GM18499 (cell line): ENCODE measurements around the gene GPSM1.
"Not testable (repeated sequence)": the region's sequence is repeated elsewhere in the genome, so short reads cannot be mapped to it uniquely, and the experiment has no call there.

Experiments used
- ATAC-seq: cut with Tn5 transposase; IDR thresholded peaks from one replicate; pipeline ENCODE4 v1.9.1; 2021; ENCODE audit warnings: moderate number of reproducible peaks; ENCODE audit not compliant: insufficient read depth, unreplicated experiment

The GPSM1 gene

GRCh38 chr9:136341769-136342168 is 14.4 kb downstream of the GPSM1 start:
- no peak for ATAC-seq

- no peak for ATAC-seq
Observed at GRCh38 chr9:136342181-136343120, 15.1 kb downstream of the GPSM1 start.

GRCh38 chr9:136343121-136343883 is 16.0 kb downstream of the GPSM1 start:
- ATAC-seq, result no peak

- ATAC-seq, result no peak
Observed at GRCh38 chr9:136343884-136344269, 16.5 kb downstream of the GPSM1 start.

GRCh38 chr9:136344544-136345280 is 17.4 kb downstream of the GPSM1 start:
- ATAC-seq, result no peak

- ATAC-seq, result no peak
Observed at GRCh38 chr9:136345281-136346156, 18.2 kb downstream of the GPSM1 start.

- ATAC-seq, result no peak
Observed at GRCh38 chr9:136346157-136346481, 18.8 kb downstream of the GPSM1 start.

GRCh38 chr9:136346927-136347465 is 19.7 kb downstream of the GPSM1 start:
- ATAC-seq, result no peak

- ATAC-seq, result no peak
Observed at GRCh38 chr9:136347472-136348256, 20.3 kb downstream of the GPSM1 start.

- ATAC-seq, result no peak
Observed at GRCh38 chr9:136348691-136349090, 21.4 kb downstream of the GPSM1 start.

- no peak for ATAC-seq
Observed at GRCh38 chr9:136349546-136349945, 22.2 kb downstream of the GPSM1 start.

GRCh38 chr9:136351252-136351800 is 24.0 kb downstream of the GPSM1 start:
- ATAC-seq, result no peak

- ATAC-seq, result not testable (repeated sequence)
Observed at GRCh38 chr9:136351868-136352267, 24.5 kb downstream of the GPSM1 start.

GRCh38 chr9:136352682-136353081 is 25.3 kb downstream of the GPSM1 start:
- ATAC-seq, result no peak

- no peak for ATAC-seq
Observed at GRCh38 chr9:136353088-136353487, 25.7 kb downstream of the GPSM1 start.

- no peak for ATAC-seq
Observed at GRCh38 chr9:136353757-136354488, 26.6 kb downstream of the GPSM1 start.

GRCh38 chr9:136354592-136355085 is 27.3 kb downstream of the GPSM1 start:
- ATAC-seq, result no peak
